CD4-positive, alpha-beta T cell (primary cell): Measurements from ENCODE around the gene CDC14B. TPM values are rescaled to one million over a fixed set of nuclear protein-coding genes. Genes with fewer than 3 reads are reported as not detected.

Source experiments
- ATAC-seq: fragments of 200-7000 bp; cut with Tn5 transposase; one replicate; pipeline ENCODE4 v1.10.0; 2022; ENCODE audit warnings: mild to moderate bottlenecking; ENCODE audit not compliant: poor library complexity
- CTCF ChIA-PET: fragments of 350-600 bp; sonication (Branson Sonifier 250); formaldehyde crosslinking; loops from one replicate; lab custom pipeline; 2021; ENCODE audit warnings: antibody characterized with exemption, inconsistent platforms; lab: Charles Lee
- POLR2A ChIA-PET: fragments of 350-600 bp; sonication (Branson Sonifier 250); formaldehyde crosslinking; loops from one replicate; lab custom pipeline; 2021; ENCODE audit warnings: antibody characterized with exemption, inconsistent platforms; lab: Charles Lee
- DNase-seq, 14 experiments: peaks; one replicate each; pipeline ENCODE4 v3.0.0-alpha.2; 2013 to 2020; ENCODE audit warnings: mixed read lengths in 2 of 14
- H3K27ac ChIP-seq, 2 donors: one replicate each; pipeline versions ENCODE4 v1.5.1 to v1.7.0; 2013; ENCODE audit warnings: low read length in 2 of 2, low read depth in 1 of 2, mild to moderate bottlenecking in 1 of 2
- H3K27me3 ChIP-seq, 2 experiments: 1 replicate in 1 of 2; 2 replicates in 1 of 2; pipeline versions ENCODE4 v1.6.1 to v1.7.0; 2013; ENCODE audit warnings: low read length in 2 of 2, control low read depth in 1 of 2, mild to moderate bottlenecking in 1 of 2, moderate library complexity in 1 of 2; ENCODE audit not compliant: insufficient read depth in 2 of 2, control insufficient read depth in 1 of 2
- H3K36me3 ChIP-seq: one replicate; pipeline ENCODE4 v1.6.1; 2013; ENCODE audit warnings: low read length, control low read depth; ENCODE audit not compliant: insufficient read depth
- H3K4me1 ChIP-seq: one replicate; pipeline ENCODE4 v1.6.1; 2013; ENCODE audit warnings: low read length, control low read depth; ENCODE audit not compliant: insufficient read depth
- H3K4me3 ChIP-seq: one replicate; pipeline ENCODE4 v1.5.1; 2013; ENCODE audit warnings: mild to moderate bottlenecking, low read length, moderate library complexity
- H3K9me3 ChIP-seq, 2 experiments: 1 replicate in 1 of 2; 2 replicates in 1 of 2; pipeline versions ENCODE4 v1.6.1 to v1.7.0; 2013; ENCODE audit warnings: low read length in 2 of 2, mild to moderate bottlenecking in 2 of 2, control low read depth in 1 of 2, moderate library complexity in 1 of 2; ENCODE audit not compliant: control insufficient read depth in 1 of 2, insufficient read depth in 1 of 2
- H3K27ac Mint-ChIP-seq: one replicate; pipeline ENCODE4 v1.8.0; 2020; ENCODE audit warnings: mixed read lengths
- H3K27me3 Mint-ChIP-seq: one replicate; pipeline ENCODE4 v1.8.0; 2021; ENCODE audit warnings: mixed read lengths
- H3K36me3 Mint-ChIP-seq: one replicate; pipeline ENCODE4 v1.8.0; 2021; ENCODE audit warnings: low read depth, mixed read lengths
- H3K4me1 Mint-ChIP-seq: one replicate; pipeline ENCODE4 v1.8.0; 2021; ENCODE audit warnings: low read depth, mixed read lengths
- H3K4me3 Mint-ChIP-seq: one replicate; pipeline ENCODE4 v1.8.0; 2020; ENCODE audit warnings: mild to moderate bottlenecking, mixed read lengths
- H3K9me3 Mint-ChIP-seq: one replicate; pipeline ENCODE4 v1.8.0; 2020; ENCODE audit warnings: mixed read lengths
- intact Hi-C, 2 experiments: fragments of 100-400 bp; cut with DNase I in 1 of 2; cut with micrococcal nuclease in 1 of 2; formaldehyde crosslinking; loops; one replicate each; pipeline versions ENCODE4 v1.15.1 to v1.9.0; 2023 to 2025; cut with DNase I, micrococcal nuclease
- total RNA-seq, 174 experiments: library from RNA in 2 of 174; stranded (reverse) in 2 of 174; gene quantifications; one replicate each; pipeline ENCODE4 v1.2.3 and lab custom pipeline; 2021 to 2026
- TF ChIP-seq, protein P1 (sequence below): fragments of 200-600 bp; IDR thresholded peaks from one replicate; pipeline ENCODE4 v1.8.0; 2022; ENCODE audit warnings: antibody characterized with exemption, mild to moderate bottlenecking

CDC14B gene
- total RNA-seq, 2 experiments from 2014 or later: 3.5 TPM

DNA sequence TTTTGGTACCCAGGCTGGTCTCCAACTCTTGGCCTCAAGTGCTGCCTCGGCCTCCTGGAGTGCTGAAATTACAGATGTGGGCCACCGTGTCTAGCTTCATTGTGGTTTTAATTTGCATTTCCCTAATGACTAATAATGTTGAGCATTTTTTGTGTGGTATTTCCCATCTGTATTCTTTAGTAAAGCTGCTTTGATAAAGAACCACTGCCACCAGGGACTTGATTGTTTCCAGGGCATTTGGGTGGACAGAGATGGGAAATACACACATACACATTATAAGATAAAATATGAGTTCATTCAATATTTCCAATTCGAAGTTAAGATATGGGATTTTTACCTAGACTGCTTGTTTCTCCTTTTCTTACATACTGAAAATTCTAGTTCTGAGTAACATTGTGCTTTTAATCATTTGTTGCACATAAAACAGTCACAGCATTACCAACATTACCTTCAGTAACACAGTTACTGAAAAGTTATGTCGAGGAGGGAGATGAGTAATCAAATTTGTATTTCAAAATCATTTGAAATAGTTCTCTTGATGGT, 140.7 kb downstream of the CDC14B start:
- Mint-ChIP-seq H3K4me1 (peaks cover 7% of the 10 kb centered on the region), H3K27me3 (no peaks in the 10 kb centered on the region), H3K9me3 (no peaks in the 10 kb centered on the region), H3K36me3 (peaks cover 56% of the 10 kb centered on the region), H3K27ac (no peak overlapping the region), H3K4me3 (no peak overlapping the region)
- Histone ChIP-seq H3K27ac (no peak overlapping the region), H3K9me3 (no peaks in the 10 kb centered on the region), H3K4me3 (no peak overlapping the region), H3K36me3 (peaks cover 14% of the 10 kb centered on the region), H3K4me1 (no peaks in the 10 kb centered on the region), H3K27me3 (no peaks in the 10 kb centered on the region)
- ChIA-PET CTCF (no interaction called here), POLR2A (interaction anchor here (2.0 kb wide), 1 partner anchor 28 kb away, joined by 8 read pairs; no protein-coding TSS in a partner anchor)
- TF ChIP-seq, protein P1, sequence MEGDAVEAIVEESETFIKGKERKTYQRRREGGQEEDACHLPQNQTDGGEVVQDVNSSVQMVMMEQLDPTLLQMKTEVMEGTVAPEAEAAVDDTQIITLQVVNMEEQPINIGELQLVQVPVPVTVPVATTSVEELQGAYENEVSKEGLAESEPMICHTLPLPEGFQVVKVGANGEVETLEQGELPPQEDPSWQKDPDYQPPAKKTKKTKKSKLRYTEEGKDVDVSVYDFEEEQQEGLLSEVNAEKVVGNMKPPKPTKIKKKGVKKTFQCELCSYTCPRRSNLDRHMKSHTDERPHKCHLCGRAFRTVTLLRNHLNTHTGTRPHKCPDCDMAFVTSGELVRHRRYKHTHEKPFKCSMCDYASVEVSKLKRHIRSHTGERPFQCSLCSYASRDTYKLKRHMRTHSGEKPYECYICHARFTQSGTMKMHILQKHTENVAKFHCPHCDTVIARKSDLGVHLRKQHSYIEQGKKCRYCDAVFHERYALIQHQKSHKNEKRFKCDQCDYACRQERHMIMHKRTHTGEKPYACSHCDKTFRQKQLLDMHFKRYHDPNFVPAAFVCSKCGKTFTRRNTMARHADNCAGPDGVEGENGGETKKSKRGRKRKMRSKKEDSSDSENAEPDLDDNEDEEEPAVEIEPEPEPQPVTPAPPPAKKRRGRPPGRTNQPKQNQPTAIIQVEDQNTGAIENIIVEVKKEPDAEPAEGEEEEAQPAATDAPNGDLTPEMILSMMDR: no peak
- no peak for DNase-seq
- no peak for ATAC-seq
- intact Hi-C loops: no loop called here

DNA sequence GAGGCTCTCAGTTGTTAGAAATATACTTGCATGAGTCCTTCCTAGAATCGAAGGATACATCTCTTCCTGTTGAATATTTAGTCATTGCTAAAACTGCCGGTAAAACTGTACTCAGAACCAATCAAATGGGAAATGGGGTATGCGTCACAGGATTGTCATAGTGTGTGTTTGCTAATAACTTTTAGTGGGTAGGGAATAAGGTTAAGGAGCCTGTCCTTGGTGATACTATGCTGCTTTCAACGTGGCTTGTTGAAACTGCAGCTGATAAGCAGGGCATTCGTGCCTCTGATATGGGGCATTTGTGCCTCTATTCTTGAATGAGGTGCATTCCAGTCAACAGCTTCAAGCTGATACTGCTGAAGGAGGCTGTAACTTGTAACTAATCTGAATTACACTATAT, 143.1 kb downstream of the CDC14B start:
- Mint-ChIP-seq H3K4me3 (no peak overlapping the region), H3K27ac (no peak overlapping the region), H3K4me1 (peaks cover 7% of the 10 kb centered on the region), H3K36me3 (peaks cover 37% of the 10 kb centered on the region), H3K9me3 (no peaks in the 10 kb centered on the region), H3K27me3 (no peaks in the 10 kb centered on the region)
- H3K36me3 ChIP-seq: peaks cover 32% of the 10 kb centered on the region
- no peak for ATAC-seq
- intact Hi-C loops: no loop called here
- ChIA-PET CTCF (interaction anchor here (1.0 to 1.3 kb wide), 2 partner anchors 9 to 90 kb away, joined by 3 read pairs; no protein-coding TSS in a partner anchor), POLR2A (interaction anchor here (2.0 kb wide), 1 partner anchor 25 kb away, joined by 8 read pairs; no protein-coding TSS in a partner anchor)
- H3K4me1 ChIP-seq: no peaks in the 10 kb centered on the region
- no peak overlapping the region for H3K4me3 ChIP-seq
- no peaks in the 10 kb centered on the region for H3K9me3 ChIP-seq
- TF ChIP-seq, protein P1: no peak
- no peaks in the 10 kb centered on the region for H3K27me3 ChIP-seq
- DNase-seq: peak in 1 of 14 experiments; percentile 11
- H3K27ac ChIP-seq: no peak overlapping the region

DNA sequence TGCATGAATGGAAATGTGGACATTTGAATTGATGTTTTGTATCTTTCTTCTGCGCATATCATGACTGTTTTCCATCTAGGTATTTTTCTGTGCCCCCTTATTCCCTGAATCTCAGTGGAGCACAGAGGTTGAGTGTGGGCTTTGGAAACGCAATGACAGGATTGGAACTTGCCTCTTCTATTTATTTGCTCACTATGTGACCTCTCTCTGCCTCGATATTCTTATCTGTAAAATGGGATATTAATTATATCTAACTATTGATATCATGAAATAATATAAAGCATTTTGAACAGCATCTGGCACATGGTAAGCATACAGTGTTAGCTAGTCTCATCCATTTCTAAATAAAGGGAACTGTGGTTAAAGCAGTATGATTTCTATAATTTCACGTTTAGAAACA, 143.6 kb downstream of the CDC14B start:
- POLR2A ChIA-PET: no interaction called here
- H3K4me3 ChIP-seq: no peak overlapping the region
- no peak for DNase-seq
- no peak for ATAC-seq
- CTCF ChIA-PET: interaction anchor here (1.3 kb wide), 1 partner anchor 8 kb away, joined by 3 read pairs; no protein-coding TSS in a partner anchor
- Mint-ChIP-seq H3K36me3 (peaks cover 37% of the 10 kb centered on the region), H3K4me3 (no peak overlapping the region), H3K27ac (no peak overlapping the region), H3K4me1 (peaks cover 7% of the 10 kb centered on the region), H3K9me3 (no peaks in the 10 kb centered on the region), H3K27me3 (no peaks in the 10 kb centered on the region)
- peaks cover 37% of the 10 kb centered on the region for H3K36me3 ChIP-seq
- H3K4me1 ChIP-seq: no peaks in the 10 kb centered on the region
- no peaks in the 10 kb centered on the region for H3K9me3 ChIP-seq
- H3K27me3 ChIP-seq: no peaks in the 10 kb centered on the region
- no peak overlapping the region for H3K27ac ChIP-seq
- TF ChIP-seq, protein P1: no peak
- intact Hi-C loops: no loop called here
